ENCODE measurements around the gene CRYBG1. TPM values are rescaled to one million over a fixed set of nuclear protein-coding genes. Genes with fewer than 3 reads are reported as not detected.

CRYBG1 gene
- total and polyA plus RNA-seq, 2 of the 13 experiments (the other 11 are each of a cell fraction or from before 2014, with no cell fraction given) = 10.1 to 21.9 TPM

- TF ChIP-seq MLX (CRISPR knock-in tag; IDR thresholded peaks at IDR 0.05) = no peak
- TF ChIP-seq DZIP1 (CRISPR knock-in tag; IDR thresholded peaks at IDR 0.05) = no peak
- no peak for TF ChIP-seq HNF1B (CRISPR knock-in tag; IDR thresholded peaks at IDR 0.05)
- TF ChIP-seq TCF7L2 (IDR thresholded peaks at IDR 0.05; ENCODE audit: low read depth, low read length) = no peak
- no peak for TF ChIP-seq CBFB (CRISPR knock-in tag; IDR thresholded peaks at IDR 0.05)
- TF ChIP-seq MAZ (IDR thresholded peaks at IDR 0.05; ENCODE audit: borderline replicate concordance, low read depth, low read length) = no peak
- no peak for TF ChIP-seq MAZ (CRISPR knock-in tag; IDR thresholded peaks at IDR 0.05; ENCODE audit: low read depth)
These were observed 142.0 kb downstream of the CRYBG1 start (continued) for GRCh38 chr6:106502559-106502958.

GRCh38 chr6:106508277-106508676 is 147.8 kb downstream of the CRYBG1 start:
- no TSS peak for BruUV-seq (replicated peaks)
- POLR2A ChIA-PET = no interaction called here
- Histone ChIP-seq H2AFZ (ENCODE audit: low read length) (no peak overlapping the region), H3K36me3 (replicated peaks in 1 of 2; ENCODE audit: control insufficient read depth in 1 of 2, insufficient read depth in 2 of 2, low read length in 2 of 2) (no peaks in the 10 kb centered on the region), H3K4me3 (replicated peaks in 1 of 3; ENCODE audit: insufficient read depth in 1 of 3, low read depth in 2 of 3, low read length in 3 of 3) (no peak overlapping the region), H3K79me2 (ENCODE audit: insufficient read depth, low read length) (peaks cover 5% of the 10 kb centered on the region), H3K27me3 (ENCODE audit: control insufficient read depth in 1 of 2, insufficient read depth in 2 of 2, low read length in 2 of 2) (peaks cover 0 to 15% of the 10 kb centered on the region in 2 experiments; a peak in 4 of 5 replicates), H3K9me3 (ENCODE audit: low read length) (no peaks in the 10 kb centered on the region), H4K20me1 (ENCODE audit: insufficient read depth, low read length) (no peaks in the 10 kb centered on the region), H3K4me2 (ENCODE audit: low read depth, low read length) (no peak overlapping the region), H3K4me1 (ENCODE audit: insufficient read depth, low read length) (peaks cover 20% of the 10 kb centered on the region), H3K27ac (ENCODE audit: extremely low read length, insufficient read depth, low read length) (no peak overlapping the region), H3K9ac (ENCODE audit: insufficient read depth, low read depth, low read length) (no peak overlapping the region)
- intact Hi-C loops (cut with micrococcal nuclease; ENCODE audit: unreplicated experiment) = no loop called here
- in situ Hi-C loops (cut with HindIII; ENCODE audit: extremely low pct_ligation_motif_present, low pct_unique_long_range_greater_than_20kb) = no loop called here
- no peak for DNase-seq (ENCODE audit: low spot score)
- WGBS (ENCODE audit: low lambda C conversion rate) = 2% methylated on average over 2 of the region's 2 CpGs
- ATAC-seq = no peak
- FAIRE-seq = no peak
- CTCF ChIA-PET (ENCODE audit: low intra/inter-chr PET ratio, low total read pairs) = no interaction called here
- TF ChIP-seq BORCS8-MEF2B (CRISPR knock-in tag; IDR thresholded peaks at IDR 0.05) = no peak
- TF ChIP-seq HMGXB3 (CRISPR knock-in tag; IDR thresholded peaks at IDR 0.05; ENCODE audit: borderline replicate concordance) = no peak
- TF ChIP-seq CENPT (CRISPR knock-in tag; IDR thresholded peaks at IDR 0.05; ENCODE audit: low read depth) = no peak
- no peak for TF ChIP-seq RFXAP (CRISPR knock-in tag; IDR thresholded peaks at IDR 0.05; ENCODE audit: borderline replicate concordance)
- TF ChIP-seq ZNF101 (CRISPR knock-in tag; IDR thresholded peaks at IDR 0.05; ENCODE audit: borderline replicate concordance, low read depth) = no peak
